ENCODE data around the gene SPTLC2.

The SPTLC2 gene

DNA sequence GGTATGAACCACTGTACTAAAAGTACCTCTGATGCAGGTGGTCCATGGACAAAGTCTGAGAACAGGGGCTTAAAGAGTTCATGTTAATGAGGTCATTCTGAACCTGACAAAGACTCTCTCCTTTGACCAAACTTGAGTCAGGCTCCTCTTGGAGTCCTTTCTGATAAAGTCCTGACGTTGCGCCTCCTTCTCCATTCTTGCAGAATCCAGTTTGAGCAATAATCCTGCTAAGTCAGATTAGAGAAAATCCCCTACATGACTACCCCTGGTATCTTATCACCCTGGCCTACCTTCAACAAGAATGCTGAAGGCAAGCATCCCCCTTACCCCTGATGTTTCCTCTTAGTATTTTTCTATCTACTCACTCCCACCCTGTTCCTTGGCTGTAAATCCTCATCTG lies 71.9 kb downstream of the SPTLC2 start:
- Histone ChIP-seq H3K4me3 (ENCODE audit: low read length in 2 of 2) (no peak overlapping the region), H3K18ac (ENCODE audit: low read length) (no peak overlapping the region), H3K79me1 (ENCODE audit: low read depth, low read length) (no peaks in the 10 kb centered on the region), H3K27ac (replicated peaks; ENCODE audit: low read length) (no peak overlapping the region), H2AK5ac (ENCODE audit: low read depth, low read length) (no peak overlapping the region), H3K9me3 (replicated peaks in 1 of 2; ENCODE audit: control insufficient read depth in 2 of 2, insufficient read depth in 1 of 2, low read depth in 1 of 2, low read length in 2 of 2) (no peaks in the 10 kb centered on the region), H3K14ac (ENCODE audit: low read length) (no peak overlapping the region), H2BK15ac (ENCODE audit: low read length) (no peak overlapping the region), H3K4ac (ENCODE audit: low read length) (no peak overlapping the region), H4K91ac (ENCODE audit: low read depth, low read length, poor library complexity) (no peak overlapping the region), H3K4me2 (ENCODE audit: insufficient read depth, low read length, poor library complexity, severe bottlenecking) (no peak overlapping the region), H2BK12ac (ENCODE audit: low read length) (no peak overlapping the region), H3K36me3 (replicated peaks in 1 of 2; ENCODE audit: control insufficient read depth in 2 of 2, insufficient read depth in 2 of 2, low read length in 2 of 2) (peaks cover 0 to 17% of the 10 kb centered on the region in 2 donors), H2BK5ac (ENCODE audit: low read length) (no peak overlapping the region), H3K27me3 (ENCODE audit: control insufficient read depth in 3 of 3, insufficient read depth in 3 of 3, low read depth in 1 of 3, low read length in 3 of 3) (no peaks in the 10 kb centered on the region), H3K9ac (ENCODE audit: low read depth, low read length, poor library complexity) (no peak overlapping the region), H3K4me1 (ENCODE audit: control insufficient read depth in 2 of 2, insufficient read depth in 1 of 2, low read depth in 1 of 2, low read length in 2 of 2) (peaks cover 6 to 12% of the 10 kb centered on the region in 2 donors), H2BK120ac (ENCODE audit: low read depth, low read length) (no peak overlapping the region), H3K23ac (ENCODE audit: low read depth, low read length, poor library complexity) (no peak overlapping the region), H2AFZ (ENCODE audit: low read length) (no peak overlapping the region), H4K8ac (ENCODE audit: low read depth, low read length) (no peak overlapping the region)
- DNase-seq (ENCODE audit: low spot score), result no peak
- no CpG with 5 or more reads among the region's 2 CpGs for WGBS, 2 donors (ENCODE audit: extremely low coverage in 2 of 2, insufficient read length in 2 of 2, insufficient replicate concordance in 1 of 2)

DNA sequence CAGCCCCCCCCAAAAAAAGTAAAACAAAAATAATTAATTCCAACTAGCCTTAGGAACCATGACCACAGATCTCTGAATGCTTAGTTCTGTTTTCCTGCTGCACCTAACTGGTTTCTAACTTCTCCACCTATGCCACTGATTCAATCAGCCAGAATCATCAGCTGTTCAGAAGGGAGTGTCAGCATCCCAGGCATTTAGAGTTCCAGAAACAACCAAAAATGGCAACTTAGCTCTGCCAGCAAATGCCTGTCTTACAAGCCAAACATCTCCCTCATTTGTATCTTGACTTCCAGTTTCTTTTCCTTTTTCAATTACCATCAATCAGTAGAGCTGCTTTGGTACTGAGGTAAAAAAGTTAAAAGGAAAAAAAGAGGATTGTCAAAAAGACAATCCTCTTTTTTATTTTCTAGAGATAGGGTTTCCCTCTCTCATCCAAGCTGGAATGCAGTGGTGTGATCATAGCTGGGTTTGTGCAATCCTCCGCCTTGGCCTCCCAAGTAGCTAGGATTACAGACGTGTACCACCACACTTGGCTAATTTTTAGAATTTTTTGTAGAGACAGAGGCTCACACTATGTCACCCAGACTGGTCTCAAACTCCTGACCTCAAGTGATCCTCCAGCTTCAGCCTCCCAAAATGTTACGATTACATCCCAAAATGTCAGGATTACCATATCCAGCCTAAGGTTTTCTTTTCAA lies 72.7 kb downstream of the SPTLC2 start:
- no peak overlapping the region for H3K4me2 ChIP-seq (ENCODE audit: insufficient read depth, low read length, poor library complexity, severe bottlenecking)
- DNase-seq (ENCODE audit: low spot score), result no peak
- no peak overlapping the region for H4K8ac ChIP-seq (ENCODE audit: low read depth, low read length)
- H2BK12ac ChIP-seq (ENCODE audit: low read length), result no peak overlapping the region
- H3K4me3 ChIP-seq (ENCODE audit: low read length in 2 of 2), result no peak overlapping the region
- no peaks in the 10 kb centered on the region for H3K9me3 ChIP-seq (replicated peaks in 1 of 2; ENCODE audit: control insufficient read depth in 2 of 2, insufficient read depth in 1 of 2, low read depth in 1 of 2, low read length in 2 of 2)
- H3K9ac ChIP-seq (ENCODE audit: low read depth, low read length, poor library complexity), result no peak overlapping the region
- H3K27me3 ChIP-seq (ENCODE audit: control insufficient read depth in 3 of 3, insufficient read depth in 3 of 3, low read depth in 1 of 3, low read length in 3 of 3), result no peaks in the 10 kb centered on the region
- H3K36me3 ChIP-seq (replicated peaks in 1 of 2; ENCODE audit: control insufficient read depth in 2 of 2, insufficient read depth in 2 of 2, low read length in 2 of 2), result peaks cover 0 to 10% of the 10 kb centered on the region in 2 donors
- no peaks in the 10 kb centered on the region for H3K79me1 ChIP-seq (ENCODE audit: low read depth, low read length)
- H3K23ac ChIP-seq (ENCODE audit: low read depth, low read length, poor library complexity), result no peak overlapping the region
- no peak overlapping the region for H3K18ac ChIP-seq (ENCODE audit: low read length)
- no peak overlapping the region for H3K27ac ChIP-seq (replicated peaks; ENCODE audit: low read length)
- H4K91ac ChIP-seq (ENCODE audit: low read depth, low read length, poor library complexity), result no peak overlapping the region
- peaks cover 3 to 5% of the 10 kb centered on the region in 2 donors for H3K4me1 ChIP-seq (ENCODE audit: control insufficient read depth in 2 of 2, insufficient read depth in 1 of 2, low read depth in 1 of 2, low read length in 2 of 2)
- H3K14ac ChIP-seq (ENCODE audit: low read length), result no peak overlapping the region
- H2AFZ ChIP-seq (ENCODE audit: low read length), result no peak overlapping the region
- no peak overlapping the region for H2BK120ac ChIP-seq (ENCODE audit: low read depth, low read length)
- no peak overlapping the region for H2BK5ac ChIP-seq (ENCODE audit: low read length)
- WGBS, 2 donors (ENCODE audit: extremely low coverage in 2 of 2, insufficient read length in 2 of 2, insufficient replicate concordance in 1 of 2), result no CpG with 5 or more reads among the region's 3 CpGs
- H2BK15ac ChIP-seq (ENCODE audit: low read length), result no peak overlapping the region
- no peak overlapping the region for H3K4ac ChIP-seq (ENCODE audit: low read length)
- H2AK5ac ChIP-seq (ENCODE audit: low read depth, low read length), result no peak overlapping the region

GRCh38 chr14:77543240-77543551 lies 73.2 kb downstream of the SPTLC2 start:
- Histone ChIP-seq H4K8ac (ENCODE audit: low read depth, low read length) (no peak overlapping the region), H3K27me3 (ENCODE audit: control insufficient read depth in 3 of 3, insufficient read depth in 3 of 3, low read depth in 1 of 3, low read length in 3 of 3) (no peaks in the 10 kb centered on the region), H3K9ac (ENCODE audit: low read depth, low read length, poor library complexity) (no peak overlapping the region), H2BK120ac (ENCODE audit: low read depth, low read length) (no peak overlapping the region), H3K18ac (ENCODE audit: low read length) (no peak overlapping the region), H3K23ac (ENCODE audit: low read depth, low read length, poor library complexity) (no peak overlapping the region), H2BK15ac (ENCODE audit: low read length) (no peak overlapping the region), H2AK5ac (ENCODE audit: low read depth, low read length) (no peak overlapping the region), H3K36me3 (replicated peaks in 1 of 2; ENCODE audit: control insufficient read depth in 2 of 2, insufficient read depth in 2 of 2, low read length in 2 of 2) (peaks cover 0 to 4% of the 10 kb centered on the region in 2 donors), H2AFZ (ENCODE audit: low read length) (no peak overlapping the region), H2BK12ac (ENCODE audit: low read length) (no peak overlapping the region), H3K9me3 (replicated peaks in 1 of 2; ENCODE audit: control insufficient read depth in 2 of 2, insufficient read depth in 1 of 2, low read depth in 1 of 2, low read length in 2 of 2) (no peaks in the 10 kb centered on the region), H2BK5ac (ENCODE audit: low read length) (no peak overlapping the region), H3K4me3 (ENCODE audit: low read length in 2 of 2) (no peak overlapping the region), H3K14ac (ENCODE audit: low read length) (no peak overlapping the region), H3K4ac (ENCODE audit: low read length) (no peak overlapping the region), H3K79me1 (ENCODE audit: low read depth, low read length) (no peaks in the 10 kb centered on the region), H3K4me1 (ENCODE audit: control insufficient read depth in 2 of 2, insufficient read depth in 1 of 2, low read depth in 1 of 2, low read length in 2 of 2) (peaks cover 0 to 1% of the 10 kb centered on the region in 2 donors), H3K27ac (replicated peaks; ENCODE audit: low read length) (no peak overlapping the region), H3K4me2 (ENCODE audit: insufficient read depth, low read length, poor library complexity, severe bottlenecking) (no peak overlapping the region), H4K91ac (ENCODE audit: low read depth, low read length, poor library complexity) (no peak overlapping the region)
- no peak for DNase-seq (ENCODE audit: low spot score)
- no CpG with 5 or more reads among the region's 5 CpGs for WGBS, 2 donors (ENCODE audit: extremely low coverage in 2 of 2, insufficient read length in 2 of 2, insufficient replicate concordance in 1 of 2)

- Histone ChIP-seq H3K4me3 (ENCODE audit: low read length in 2 of 2) (no peak overlapping the region), H3K36me3 (replicated peaks in 1 of 2; ENCODE audit: control insufficient read depth in 2 of 2, insufficient read depth in 2 of 2, low read length in 2 of 2) (no peaks in the 10 kb centered on the region), H3K27me3 (ENCODE audit: control insufficient read depth in 3 of 3, insufficient read depth in 3 of 3, low read depth in 1 of 3, low read length in 3 of 3) (no peaks in the 10 kb centered on the region), H2BK120ac (ENCODE audit: low read depth, low read length) (no peak overlapping the region), H3K79me1 (ENCODE audit: low read depth, low read length) (no peaks in the 10 kb centered on the region), H3K9ac (ENCODE audit: low read depth, low read length, poor library complexity) (no peak overlapping the region), H2AFZ (ENCODE audit: low read length) (no peak overlapping the region), H2AK5ac (ENCODE audit: low read depth, low read length) (no peak overlapping the region), H4K91ac (ENCODE audit: low read depth, low read length, poor library complexity) (no peak overlapping the region), H3K9me3 (replicated peaks in 1 of 2; ENCODE audit: control insufficient read depth in 2 of 2, insufficient read depth in 1 of 2, low read depth in 1 of 2, low read length in 2 of 2) (no peaks in the 10 kb centered on the region), H3K4me1 (ENCODE audit: control insufficient read depth in 2 of 2, insufficient read depth in 1 of 2, low read depth in 1 of 2, low read length in 2 of 2) (peaks cover 0 to 1% of the 10 kb centered on the region in 2 donors), H3K23ac (ENCODE audit: low read depth, low read length, poor library complexity) (no peak overlapping the region), H3K4me2 (ENCODE audit: insufficient read depth, low read length, poor library complexity, severe bottlenecking) (no peak overlapping the region), H3K14ac (ENCODE audit: low read length) (no peak overlapping the region), H4K8ac (ENCODE audit: low read depth, low read length) (no peak overlapping the region), H2BK12ac (ENCODE audit: low read length) (no peak overlapping the region), H2BK15ac (ENCODE audit: low read length) (no peak overlapping the region), H3K4ac (ENCODE audit: low read length) (no peak overlapping the region), H2BK5ac (ENCODE audit: low read length) (no peak overlapping the region), H3K27ac (replicated peaks; ENCODE audit: low read length) (no peak overlapping the region), H3K18ac (ENCODE audit: low read length) (no peak overlapping the region)
- DNase-seq (ENCODE audit: low spot score), result no peak
- WGBS, 2 donors (ENCODE audit: extremely low coverage in 2 of 2, insufficient read length in 2 of 2, insufficient replicate concordance in 1 of 2), result no CpG with 5 or more reads among the region's 11 CpGs
Measured at GRCh38 chr14:77542421-77543239, 73.8 kb downstream of the SPTLC2 start.

All from neuronal stem cell (in vitro differentiated cells).